Thoracic aorta (tissue), 2 donors: Measurements from ENCODE around the gene PLPP7. TPM values are rescaled to one million over a fixed set of nuclear protein-coding genes. Genes with fewer than 3 reads are reported as not detected.

Experiments
- ATAC-seq: fragments of 150-250 bp; one replicate; pipeline ENCODE4 v1.8.0; 2017; ENCODE audit warnings: low read depth; ENCODE audit not compliant: insufficient number of reproducible peaks, low FRiP score
- DNase-seq: peaks from one replicate; pipeline ENCODE4 v3.0.0-alpha.2; 2020; ENCODE audit warnings: low spot score
- H3K27ac ChIP-seq, 2 donors: fragments of 200-600 bp; sonication (generic); 1 replicate in 1 of 2; 2 replicates in 1 of 2; pipeline ENCODE4 v1.5.1; 2016; ENCODE audit warnings: mild to moderate bottlenecking in 2 of 2, moderate library complexity in 2 of 2
- H3K27me3 ChIP-seq: fragments of 200-600 bp; sonication (generic); replicated peaks from 2 replicates; pipeline ENCODE4 v1.6.0; 2016; ENCODE audit warnings: mild to moderate bottlenecking; ENCODE audit not compliant: insufficient read depth
- H3K36me3 ChIP-seq: fragments of 200-600 bp; sonication (generic); one replicate; pipeline ENCODE4 v1.5.1; 2016
- H3K4me1 ChIP-seq, 2 donors: fragments of 200-600 bp; sonication (generic); 1 replicate in 1 of 2; 2 replicates in 1 of 2; pipeline versions ENCODE4 v1.5.1 to v1.6.0; 2016; ENCODE audit warnings: low read depth in 2 of 2, mild to moderate bottlenecking in 1 of 2; ENCODE audit not compliant: control insufficient read depth in 1 of 2
- H3K4me3 ChIP-seq: fragments of 200-600 bp; sonication (generic); 2 replicates; pipeline ENCODE4 v1.5.1; 2016; ENCODE audit warnings: mild to moderate bottlenecking
- H3K9me3 ChIP-seq: fragments of 200-600 bp; sonication (generic); 2 replicates; pipeline ENCODE4 v1.5.1; 2016
- CTCF ChIP-seq: fragments of 200-600 bp; sonication (generic); IDR thresholded peaks from one replicate; pipeline ENCODE4 v1.5.1; 2019; ENCODE audit warnings: antibody characterized with exemption
- total RNA-seq, 2 donors: library from RNA; depleted of rRNA; stranded (reverse); fragments of >200 nt; gene quantifications; one replicate each; pipeline versions ENCODE4 v1.1.0 to v1.2.3, GENCODE V29; 2016

The PLPP7 gene
- total RNA-seq, 2 donors from 2014 or later: 14.2 to 29.0 TPM

- DNase-seq: no peak
- H3K27me3 ChIP-seq: no peaks in the 10 kb centered on the region
- no peaks in the 10 kb centered on the region for H3K9me3 ChIP-seq
- ATAC-seq: no peak
- no peak for TF ChIP-seq CTCF
- H3K27ac ChIP-seq: peak overlapping the region in 1 of 2 donors; percentile 15
- peaks cover 0 to 6% of the 10 kb centered on the region in 2 donors for H3K4me1 ChIP-seq
- H3K36me3 ChIP-seq: no peaks in the 10 kb centered on the region
- no peak overlapping the region for H3K4me3 ChIP-seq
Measured at GRCh38 chr9:131253891-131254491, 35.5 kb upstream of the PLPP7 start.

GRCh38 chr9:131254626-131255025 is 34.9 kb upstream of the PLPP7 start:
- Histone ChIP-seq H3K9me3 (no peaks in the 10 kb centered on the region), H3K27ac (peak overlapping the region in 1 of 2 donors; percentile 15), H3K36me3 (no peaks in the 10 kb centered on the region), H3K4me1 (peaks cover 0 to 6% of the 10 kb centered on the region in 2 donors), H3K27me3 (no peaks in the 10 kb centered on the region), H3K4me3 (no peak overlapping the region)
- no peak for ATAC-seq
- DNase-seq: no peak
- TF ChIP-seq CTCF: no peak

DNA sequence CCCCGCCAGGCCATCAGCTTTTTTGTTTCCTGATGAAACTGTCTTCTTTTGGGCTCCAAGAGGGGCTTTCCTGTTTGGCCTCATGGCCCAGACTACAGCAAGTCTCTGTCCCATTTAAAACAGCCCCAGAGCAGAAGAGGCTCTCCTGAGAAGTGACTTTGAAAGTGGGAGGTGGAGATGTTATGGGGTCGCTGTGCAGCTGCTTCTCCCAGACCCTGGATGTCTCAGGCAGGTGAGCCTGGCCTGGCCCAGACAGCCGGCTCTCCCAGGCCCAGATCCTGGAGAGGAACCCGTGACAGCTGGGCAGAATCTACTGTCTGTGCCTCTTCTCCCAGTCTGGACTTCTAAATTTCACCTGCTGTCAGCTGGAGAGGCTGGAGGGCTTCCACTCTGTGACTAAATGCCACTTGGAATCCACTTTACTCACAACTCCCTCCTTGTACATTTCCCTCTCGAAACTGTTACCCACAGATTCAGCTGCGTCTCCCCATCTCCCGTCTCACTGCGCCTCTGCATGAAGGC is 33.8 kb upstream of the PLPP7 start:
- no peak for DNase-seq
- Histone ChIP-seq H3K4me3 (peak overlapping the region; percentile 57), H3K9me3 (no peaks in the 10 kb centered on the region), H3K4me1 (peaks cover 0 to 6% of the 10 kb centered on the region in 2 donors), H3K36me3 (no peaks in the 10 kb centered on the region), H3K27ac (peak overlapping the region in 1 of 2 donors; percentile 21), H3K27me3 (no peaks in the 10 kb centered on the region)
- no peak for TF ChIP-seq CTCF
- no peak for ATAC-seq

DNA sequence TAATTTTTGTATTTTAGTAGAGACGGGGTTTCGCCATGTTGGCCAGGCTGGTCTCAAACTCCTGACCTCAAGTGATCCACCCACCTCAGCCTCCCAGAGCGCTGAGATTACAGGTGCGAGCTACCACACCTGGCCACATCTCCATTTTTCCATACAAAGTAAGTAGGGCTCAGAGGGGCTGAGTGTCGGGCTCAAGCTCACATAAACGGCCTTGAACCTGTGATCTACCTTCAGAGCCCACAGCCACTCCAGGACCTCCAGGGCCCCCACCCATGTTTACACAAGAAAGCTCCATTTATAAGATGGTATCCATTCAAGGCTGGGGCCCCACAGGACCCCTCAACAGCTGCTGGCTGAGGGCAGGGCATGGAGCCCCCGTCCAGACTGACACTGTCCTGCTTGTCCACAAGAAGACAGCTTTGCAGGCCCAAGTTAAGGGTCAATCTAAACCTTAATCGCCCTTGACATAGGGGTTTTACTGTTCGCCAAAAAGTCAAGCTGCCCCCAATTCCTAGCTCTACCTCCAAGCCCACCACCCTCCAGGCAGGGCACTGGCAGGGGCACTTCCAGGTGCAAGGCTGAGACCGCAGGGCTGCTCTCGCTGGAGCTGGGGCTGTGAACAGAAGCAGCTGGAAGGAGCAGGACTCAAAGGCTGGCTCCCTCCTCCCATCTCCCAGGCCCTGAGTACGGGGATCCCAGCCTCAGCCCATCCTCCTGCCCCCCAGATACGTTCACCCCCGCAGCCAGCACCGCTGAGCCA is 32.1 kb upstream of the PLPP7 start:
- H3K27me3 ChIP-seq: no peaks in the 10 kb centered on the region
- no peak for ATAC-seq
- no peak overlapping the region for H3K4me3 ChIP-seq
- peaks cover 0 to 6% of the 10 kb centered on the region in 2 donors for H3K4me1 ChIP-seq
- TF ChIP-seq CTCF: no peak
- DNase-seq: no peak
- H3K36me3 ChIP-seq: no peaks in the 10 kb centered on the region
- no peak overlapping the region for H3K27ac ChIP-seq
- no peaks in the 10 kb centered on the region for H3K9me3 ChIP-seq

DNA sequence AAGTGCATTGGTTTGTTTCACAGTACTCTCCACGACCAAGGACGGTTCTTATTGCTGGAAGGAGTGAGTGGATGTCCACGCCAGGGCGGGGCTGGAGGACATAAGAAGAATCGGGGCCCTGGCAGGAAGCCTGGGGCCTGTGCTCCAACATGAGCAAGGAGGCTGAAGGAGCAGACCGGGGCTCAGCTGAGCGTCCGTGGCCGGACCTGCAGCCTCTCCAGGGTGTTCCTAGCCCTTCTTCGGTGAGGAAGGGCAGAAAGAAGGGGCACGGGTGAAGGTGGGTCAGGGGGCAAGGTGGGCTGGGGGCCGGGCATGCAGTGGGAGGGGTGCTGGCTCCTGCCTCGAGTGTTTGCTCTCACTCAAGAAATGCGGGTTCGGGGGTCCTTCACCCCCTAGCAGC is 31.3 kb upstream of the PLPP7 start:
- no peak overlapping the region for H3K27ac ChIP-seq

More for the DNA sequence above, 31.3 kb upstream of the PLPP7 start:
- DNase-seq (no peak), ATAC-seq (no peak)
- Histone ChIP-seq H3K36me3 (no peaks in the 10 kb centered on the region), H3K4me1 (peaks cover 0 to 6% of the 10 kb centered on the region in 2 donors), H3K4me3 (no peak overlapping the region), H3K27me3 (no peaks in the 10 kb centered on the region), H3K9me3 (no peaks in the 10 kb centered on the region)
- no peak for TF ChIP-seq CTCF
